MV-4-11 (cell line): ENCODE data around the gene SMARCE1.
"Not testable (repeated sequence)": the region's sequence is repeated elsewhere in the genome, so short reads cannot be mapped to it uniquely, and the experiment has no call there.

ENCODE experiments used
- DNase-seq: peaks from one replicate; lab custom pipeline; 2025; lab: John Stamatoyannopoulos, UW

The SMARCE1 gene

GRCh38 chr17:40611840-40612474 lies 35.7 kb downstream of the SMARCE1 start:
- DNase-seq, result no peak

GRCh38 chr17:40610359-40610758 lies 37.3 kb downstream of the SMARCE1 start:
- DNase-seq, result no peak

GRCh38 chr17:40608061-40608581 lies 39.5 kb downstream of the SMARCE1 start:
- no peak for DNase-seq

- DNase-seq, result no peak
Observed at GRCh38 chr17:40607641-40608040, 40.0 kb downstream of the SMARCE1 start.

GRCh38 chr17:40606548-40607353 lies 40.9 kb downstream of the SMARCE1 start:
- no peak for DNase-seq

GRCh38 chr17:40605306-40605705 lies 42.3 kb downstream of the SMARCE1 start:
- no peak for DNase-seq

- DNase-seq, result no peak
Observed at GRCh38 chr17:40604327-40605080, 43.1 kb downstream of the SMARCE1 start.

GRCh38 chr17:40602445-40603443 lies 44.9 kb downstream of the SMARCE1 start:
- DNase-seq, result no peak

- no peak for DNase-seq
Observed at GRCh38 chr17:40600486-40601046, 47.1 kb downstream of the SMARCE1 start.

- no peak for DNase-seq
Observed at GRCh38 chr17:40599468-40599763, 48.2 kb downstream of the SMARCE1 start.

- peak; percentile 99 for DNase-seq
Observed at GRCh38 chr17:40598619-40599467, 48.8 kb downstream of the SMARCE1 start.

GRCh38 chr17:40598301-40598618 lies 49.4 kb downstream of the SMARCE1 start:
- DNase-seq, result no peak

- DNase-seq, result no peak
Observed at GRCh38 chr17:40597556-40598300, 49.9 kb downstream of the SMARCE1 start.

- no peak for DNase-seq
Observed at GRCh38 chr17:40597156-40597555, 50.5 kb downstream of the SMARCE1 start.

- DNase-seq, result peak; percentile 90
Observed at GRCh38 chr17:40596261-40596919, 51.2 kb downstream of the SMARCE1 start.

- DNase-seq, result no peak
Observed at GRCh38 chr17:40590742-40591141, 56.9 kb downstream of the SMARCE1 start.

GRCh38 chr17:40588552-40588951 lies 59.1 kb downstream of the SMARCE1 start:
- DNase-seq, result no peak

- DNase-seq, result not testable (repeated sequence)
Observed at GRCh38 chr17:40586264-40586663, 61.4 kb downstream of the SMARCE1 start.

GRCh38 chr17:40584950-40585349 lies 62.7 kb downstream of the SMARCE1 start:
- not testable (repeated sequence) for DNase-seq
